ENCODE data around the gene AZU1. TPM values are rescaled to one million over a fixed set of nuclear protein-coding genes. Genes with fewer than 3 reads are reported as not detected.

Gene AZU1
- polyA plus RNA-seq, 2 of the 4 experiments (the other 2 are of a cell fraction): 0.31 to 0.32 TPM

DNA sequence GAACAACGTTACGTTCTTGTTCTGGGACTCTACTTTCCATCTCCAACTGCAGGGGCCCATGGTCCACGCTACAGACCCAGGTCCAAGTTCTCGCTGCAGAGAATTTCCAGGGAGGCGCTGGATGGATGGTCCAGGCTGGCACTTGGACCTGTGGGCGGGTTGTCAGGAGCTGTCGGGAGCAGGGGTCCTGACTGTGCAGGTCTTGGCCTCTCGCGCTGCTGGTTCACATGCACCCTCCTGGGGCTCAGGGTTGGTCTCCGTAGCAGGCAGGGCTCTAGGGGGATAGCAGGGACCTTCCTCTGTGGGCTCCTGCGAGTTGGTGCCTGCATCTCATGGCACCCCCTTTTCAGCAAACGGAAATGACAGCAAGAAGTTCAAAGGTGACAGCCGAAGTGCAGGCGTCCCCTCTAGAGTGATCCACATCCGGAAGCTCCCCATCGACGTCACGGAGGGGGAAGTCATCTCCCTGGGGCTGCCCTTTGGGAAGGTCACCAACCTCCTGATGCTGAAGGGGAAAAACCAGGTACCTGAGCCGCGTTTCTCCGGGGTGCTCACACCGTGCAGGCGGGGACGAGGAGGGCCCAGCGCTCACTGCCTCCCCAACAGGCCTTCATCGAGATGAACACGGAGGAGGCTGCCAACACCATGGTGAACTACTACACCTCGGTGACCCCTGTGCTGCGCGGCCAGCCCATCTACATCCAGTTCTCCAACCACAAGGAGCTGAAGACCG, 23.8 kb upstream of the AZU1 start:
- no peak for FAIRE-seq
- H3K9me3 ChIP-seq: no peaks in the 10 kb centered on the region
- no peak for ATAC-seq
- peaks cover 42% of the 10 kb centered on the region for H3K4me1 ChIP-seq
- H3K4me3 ChIP-seq: no peak overlapping the region
- TF ChIP-seq ZC3H11A (IDR thresholded peaks at IDR 0.05) (no peak), CBX2 (IDR thresholded peaks at IDR 0.05; ENCODE audit: borderline replicate concordance, low read depth) (no peak), RAD21 (conservative IDR thresholded peaks at IDR 0.05 in 1 of 2, IDR thresholded peaks at IDR 0.05 in 1 of 2) (no peak), MAZ (IDR thresholded peaks at IDR 0.05; ENCODE audit: borderline replicate concordance, low read depth, low read length) (no peak), NFE2L2 (conservative IDR thresholded peaks at IDR 0.05; ENCODE audit: low read length) (no peak), ZSCAN20 (CRISPR knock-in tag; IDR thresholded peaks at IDR 0.05) (no peak), NPAS2 (CRISPR knock-in tag; IDR thresholded peaks at IDR 0.05; ENCODE audit: borderline replicate concordance) (no peak), MYC (IDR thresholded peaks at IDR 0.05; ENCODE audit: borderline replicate concordance, low read length) (no peak), CBX8 (IDR thresholded peaks at IDR 0.05) (no peak), FOSL2 (IDR thresholded peaks at IDR 0.05) (no peak), FOSL2 (CRISPR knock-in tag; IDR thresholded peaks at IDR 0.05) (no peak), HOXB13 (CRISPR knock-in tag; IDR thresholded peaks at IDR 0.05; ENCODE audit: low read depth) (no peak), FOSB (CRISPR knock-in tag; IDR thresholded peaks at IDR 0.05) (no peak), JUN (IDR thresholded peaks at IDR 0.05) (no peak), MAFK (IDR thresholded peaks at IDR 0.05; ENCODE audit: partially characterized antibody) (no peak)
- TF ChIP-seq, protein P1, sequence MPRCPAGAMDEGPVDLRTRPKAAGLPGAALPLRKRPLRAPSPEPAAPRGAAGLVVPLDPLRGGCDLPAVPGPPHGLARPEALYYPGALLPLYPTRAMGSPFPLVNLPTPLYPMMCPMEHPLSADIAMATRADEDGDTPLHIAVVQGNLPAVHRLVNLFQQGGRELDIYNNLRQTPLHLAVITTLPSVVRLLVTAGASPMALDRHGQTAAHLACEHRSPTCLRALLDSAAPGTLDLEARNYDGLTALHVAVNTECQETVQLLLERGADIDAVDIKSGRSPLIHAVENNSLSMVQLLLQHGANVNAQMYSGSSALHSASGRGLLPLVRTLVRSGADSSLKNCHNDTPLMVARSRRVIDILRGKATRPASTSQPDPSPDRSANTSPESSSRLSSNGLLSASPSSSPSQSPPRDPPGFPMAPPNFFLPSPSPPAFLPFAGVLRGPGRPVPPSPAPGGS (IDR thresholded peaks at IDR 0.05): no peak
- TF ChIP-seq, protein P2, sequence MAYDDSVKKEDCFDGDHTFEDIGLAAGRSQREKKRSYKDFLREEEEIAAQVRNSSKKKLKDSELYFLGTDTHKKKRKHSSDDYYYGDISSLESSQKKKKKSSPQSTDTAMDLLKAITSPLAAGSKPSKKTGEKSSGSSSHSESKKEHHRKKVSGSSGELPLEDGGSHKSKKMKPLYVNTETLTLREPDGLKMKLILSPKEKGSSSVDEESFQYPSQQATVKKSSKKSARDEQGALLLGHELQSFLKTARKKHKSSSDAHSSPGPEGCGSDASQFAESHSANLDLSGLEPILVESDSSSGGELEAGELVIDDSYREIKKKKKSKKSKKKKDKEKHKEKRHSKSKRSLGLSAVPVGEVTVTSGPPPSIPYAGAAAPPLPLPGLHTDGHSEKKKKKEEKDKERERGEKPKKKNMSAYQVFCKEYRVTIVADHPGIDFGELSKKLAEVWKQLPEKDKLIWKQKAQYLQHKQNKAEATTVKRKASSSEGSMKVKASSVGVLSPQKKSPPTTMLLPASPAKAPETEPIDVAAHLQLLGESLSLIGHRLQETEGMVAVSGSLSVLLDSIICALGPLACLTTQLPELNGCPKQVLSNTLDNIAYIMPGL (CRISPR knock-in tag; IDR thresholded peaks at IDR 0.05; ENCODE audit: borderline replicate concordance): no peak
- TF ChIP-seq, protein P3, sequence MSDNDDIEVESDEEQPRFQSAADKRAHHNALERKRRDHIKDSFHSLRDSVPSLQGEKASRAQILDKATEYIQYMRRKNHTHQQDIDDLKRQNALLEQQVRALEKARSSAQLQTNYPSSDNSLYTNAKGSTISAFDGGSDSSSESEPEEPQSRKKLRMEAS (IDR thresholded peaks at IDR 0.05): no peak
- TF ChIP-seq, protein P4, sequence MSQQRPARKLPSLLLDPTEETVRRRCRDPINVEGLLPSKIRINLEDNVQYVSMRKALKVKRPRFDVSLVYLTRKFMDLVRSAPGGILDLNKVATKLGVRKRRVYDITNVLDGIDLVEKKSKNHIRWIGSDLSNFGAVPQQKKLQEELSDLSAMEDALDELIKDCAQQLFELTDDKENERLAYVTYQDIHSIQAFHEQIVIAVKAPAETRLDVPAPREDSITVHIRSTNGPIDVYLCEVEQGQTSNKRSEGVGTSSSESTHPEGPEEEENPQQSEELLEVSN (IDR thresholded peaks at IDR 0.05; ENCODE audit: borderline replicate concordance, low read depth): no peak
- TF ChIP-seq, protein P5, sequence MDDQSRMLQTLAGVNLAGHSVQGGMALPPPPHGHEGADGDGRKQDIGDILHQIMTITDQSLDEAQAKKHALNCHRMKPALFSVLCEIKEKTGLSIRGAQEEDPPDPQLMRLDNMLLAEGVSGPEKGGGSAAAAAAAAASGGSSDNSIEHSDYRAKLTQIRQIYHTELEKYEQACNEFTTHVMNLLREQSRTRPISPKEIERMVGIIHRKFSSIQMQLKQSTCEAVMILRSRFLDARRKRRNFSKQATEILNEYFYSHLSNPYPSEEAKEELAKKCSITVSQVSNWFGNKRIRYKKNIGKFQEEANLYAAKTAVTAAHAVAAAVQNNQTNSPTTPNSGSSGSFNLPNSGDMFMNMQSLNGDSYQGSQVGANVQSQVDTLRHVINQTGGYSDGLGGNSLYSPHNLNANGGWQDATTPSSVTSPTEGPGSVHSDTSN (IDR thresholded peaks at IDR 0.05): no peak
- DNase-seq (ENCODE audit: low read depth in 1 of 2, low spot score in 1 of 2): no peak
- H3K27ac ChIP-seq: no peak overlapping the region
- POLR2A ChIA-PET: interaction anchor here (0.5 to 1.3 kb wide), 2 partner anchors 30 to 52 kb away, joined by 3 to 4 read pairs; no protein-coding TSS in a partner anchor
- WGBS (ENCODE audit: missing lambda C conversion rate): 93% methylated on average over 23 of the region's 31 CpGs
- CTCF ChIA-PET: interaction anchor here (1.7 kb wide), 1 partner anchor 31 kb away, joined by 3 read pairs; no protein-coding TSS in a partner anchor
- H3K4me2 ChIP-seq: no peak overlapping the region

DNA sequence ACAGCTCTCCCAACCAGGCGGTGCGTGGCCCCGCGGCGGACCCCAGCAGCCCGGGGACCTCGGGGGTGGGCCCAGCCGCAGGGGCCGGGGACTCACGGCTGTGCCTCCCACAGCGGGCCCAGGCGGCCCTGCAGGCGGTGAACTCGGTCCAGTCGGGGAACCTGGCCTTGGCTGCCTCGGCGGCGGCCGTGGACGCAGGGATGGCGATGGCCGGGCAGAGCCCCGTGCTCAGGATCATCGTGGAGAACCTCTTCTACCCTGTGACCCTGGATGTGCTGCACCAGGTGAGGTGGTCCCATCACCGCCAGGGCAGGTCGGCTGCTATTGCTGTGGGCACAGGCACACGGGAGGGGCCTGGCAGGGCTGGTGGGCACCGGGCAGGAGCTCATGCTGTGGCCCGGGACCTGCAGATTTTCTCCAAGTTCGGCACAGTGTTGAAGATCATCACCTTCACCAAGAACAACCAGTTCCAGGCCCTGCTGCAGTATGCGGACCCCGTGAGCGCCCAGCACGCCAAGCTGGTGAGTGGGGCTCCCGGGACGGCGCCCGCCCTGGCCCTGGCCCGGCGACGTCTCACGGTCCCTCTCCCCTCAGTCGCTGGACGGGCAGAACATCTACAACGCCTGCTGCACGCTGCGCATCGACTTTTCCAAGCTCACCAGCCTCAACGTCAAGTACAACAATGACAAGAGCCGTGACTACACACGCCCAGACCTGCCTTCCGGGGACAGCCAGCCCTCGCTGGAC, 23.0 kb upstream of the AZU1 start:
- ATAC-seq (no peak), DNase-seq (ENCODE audit: low read depth in 1 of 2, low spot score in 1 of 2) (no peak), FAIRE-seq (no peak)
- ChIA-PET POLR2A (interaction anchor here (0.5 kb wide), 1 partner anchor 31 kb away, joined by 3 read pairs; no protein-coding TSS in a partner anchor), CTCF (no interaction called here)
- peaks cover 40% of the 10 kb centered on the region for H3K4me1 ChIP-seq
- H3K4me2 ChIP-seq: no peak overlapping the region
- no peaks in the 10 kb centered on the region for H3K9me3 ChIP-seq
- WGBS (ENCODE audit: missing lambda C conversion rate): 97% methylated on average over 14 of the region's 53 CpGs
- H3K27ac ChIP-seq: no peak overlapping the region
- H3K4me3 ChIP-seq: no peak overlapping the region
- no peak for TF ChIP-seq CEBPB (IDR thresholded peaks at IDR 0.05)
- no peak for TF ChIP-seq ESRRA (IDR thresholded peaks at IDR 0.05; ENCODE audit: borderline replicate concordance, low read length)
- TF ChIP-seq KDM1A (IDR thresholded peaks at IDR 0.05; ENCODE audit: low read depth): no peak
- no peak for TF ChIP-seq HOXA7 (CRISPR knock-in tag; IDR thresholded peaks at IDR 0.05)
- TF ChIP-seq FOSB (CRISPR knock-in tag; IDR thresholded peaks at IDR 0.05): no peak
- TF ChIP-seq GATA3 (IDR thresholded peaks at IDR 0.05; ENCODE audit: borderline replicate concordance): no peak
- no peak for TF ChIP-seq ZSCAN20 (CRISPR knock-in tag; IDR thresholded peaks at IDR 0.05)
- TF ChIP-seq, protein P3 (IDR thresholded peaks at IDR 0.05): no peak
- TF ChIP-seq KDM5A (IDR thresholded peaks at IDR 0.05): no peak
- TF ChIP-seq ZNF302 (CRISPR knock-in tag; IDR thresholded peaks at IDR 0.05): no peak
- no peak for TF ChIP-seq FOXS1 (CRISPR knock-in tag; IDR thresholded peaks at IDR 0.05)
- TF ChIP-seq POLR2AphosphoS2 (conservative IDR thresholded peaks at IDR 0.05; ENCODE audit: low read length): no peak
- TF ChIP-seq MYC (IDR thresholded peaks at IDR 0.05; ENCODE audit: borderline replicate concordance, low read length): no peak
- TF ChIP-seq MAFK (IDR thresholded peaks at IDR 0.05; ENCODE audit: partially characterized antibody): no peak
- no peak for TF ChIP-seq RFX5 (IDR thresholded peaks at IDR 0.05)
